Gastrocnemius medialis (tissue), 4 donors: ENCODE results near the gene PROX1.

ENCODE experiments used
- POLR2A ChIP-seq, 2 donors: fragments of 450-650 bp; IDR thresholded peaks; one replicate each; pipeline ENCODE4 v1.6.1; 2017; ENCODE audit warnings: antibody characterized with exemption in 2 of 2, mild to moderate bottlenecking in 2 of 2, moderate library complexity in 2 of 2
- TF ChIP-seq, protein P1 (sequence below), 5 experiments: fragments of 450-650 bp in 3 of 5; fragments of 200-600 bp in 2 of 5; sonication (generic) in 2 of 5; IDR thresholded peaks in 4 of 5; conservative IDR thresholded peaks in 1 of 5; 1 replicate in 4 of 5; 2 replicates in 1 of 5; pipeline ENCODE4 v1.5.1; 2016 to 2019; ENCODE audit warnings: antibody characterized with exemption in 5 of 5, mild to moderate bottlenecking in 3 of 5, moderate library complexity in 3 of 5

- TF ChIP-seq, protein P1, sequence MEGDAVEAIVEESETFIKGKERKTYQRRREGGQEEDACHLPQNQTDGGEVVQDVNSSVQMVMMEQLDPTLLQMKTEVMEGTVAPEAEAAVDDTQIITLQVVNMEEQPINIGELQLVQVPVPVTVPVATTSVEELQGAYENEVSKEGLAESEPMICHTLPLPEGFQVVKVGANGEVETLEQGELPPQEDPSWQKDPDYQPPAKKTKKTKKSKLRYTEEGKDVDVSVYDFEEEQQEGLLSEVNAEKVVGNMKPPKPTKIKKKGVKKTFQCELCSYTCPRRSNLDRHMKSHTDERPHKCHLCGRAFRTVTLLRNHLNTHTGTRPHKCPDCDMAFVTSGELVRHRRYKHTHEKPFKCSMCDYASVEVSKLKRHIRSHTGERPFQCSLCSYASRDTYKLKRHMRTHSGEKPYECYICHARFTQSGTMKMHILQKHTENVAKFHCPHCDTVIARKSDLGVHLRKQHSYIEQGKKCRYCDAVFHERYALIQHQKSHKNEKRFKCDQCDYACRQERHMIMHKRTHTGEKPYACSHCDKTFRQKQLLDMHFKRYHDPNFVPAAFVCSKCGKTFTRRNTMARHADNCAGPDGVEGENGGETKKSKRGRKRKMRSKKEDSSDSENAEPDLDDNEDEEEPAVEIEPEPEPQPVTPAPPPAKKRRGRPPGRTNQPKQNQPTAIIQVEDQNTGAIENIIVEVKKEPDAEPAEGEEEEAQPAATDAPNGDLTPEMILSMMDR (IDR thresholded peaks at IDR 0.05 in 4 of 5, conservative IDR thresholded peaks at IDR 0.05 in 1 of 5), result no peak
- TF ChIP-seq POLR2A (IDR thresholded peaks at IDR 0.05), result no peak
Measured at GRCh38 chr1:213947200-213947801, 40.5 kb upstream of the PROX1 start.
